WTC11 (cell line): ENCODE data around the gene SLC27A2. TPM values are rescaled to one million over a fixed set of nuclear protein-coding genes. Genes with fewer than 3 reads are reported as not detected.

Experiments used
- ATAC-seq: fragments of 200-7000 bp; cut with Tn5 transposase; 2 replicates; pipeline ENCODE4 v1.10.0; 2021; ENCODE audit warnings: mild to moderate bottlenecking, moderate library complexity
- CTCF ChIA-PET: fragments of 300-600 bp; sonication (Branson Sonifier 250); formaldehyde crosslinking; loops from one replicate; lab custom pipeline; 2021; ENCODE audit warnings: antibody characterized with exemption; lab: Charles Lee
- POLR2A ChIA-PET: fragments of 350-600 bp; sonication (Branson Sonifier 250); formaldehyde crosslinking; loops from one replicate; lab custom pipeline; 2021; ENCODE audit warnings: antibody characterized with exemption; lab: Charles Lee
- DNase-seq: peaks from one replicate; pipeline ENCODE4 v3.0.0; 2021; ENCODE audit warnings: low spot score
- H3K27ac Mint-ChIP-seq: 2 replicates; pipeline ENCODE4 v1.8.0; 2021; ENCODE audit warnings: mixed read lengths
- H3K27me3 Mint-ChIP-seq: 2 replicates; pipeline ENCODE4 v1.8.0; 2021; ENCODE audit warnings: low read depth, mild to moderate bottlenecking, moderate library complexity, mixed read lengths
- H3K36me3 Mint-ChIP-seq: 2 replicates; pipeline ENCODE4 v1.8.0; 2021; ENCODE audit warnings: mixed read lengths
- H3K4me1 Mint-ChIP-seq: 2 replicates; pipeline ENCODE4 v1.8.0; 2022; ENCODE audit warnings: mixed read lengths
- H3K4me3 Mint-ChIP-seq: 2 replicates; pipeline ENCODE4 v1.8.0; 2021; ENCODE audit warnings: mild to moderate bottlenecking, moderate library complexity, mixed read lengths
- H3K9me3 Mint-ChIP-seq: 2 replicates; pipeline ENCODE4 v1.8.0; 2021; ENCODE audit warnings: mixed read lengths
- ATF3 ChIP-seq: sonication (generic); formaldehyde crosslinking; conservative IDR thresholded peaks from 2 replicates; pipeline ENCODE4 v1.8.1; 2022; ENCODE audit warnings: mild to moderate bottlenecking, missing genetic modification reagents
- CTCF ChIP-seq: fragments of 200-600 bp; IDR thresholded peaks from 2 replicates; pipeline ENCODE4 v1.8.0; 2022; ENCODE audit warnings: antibody characterized with exemption
- E2F4 ChIP-seq: sonication (generic); formaldehyde crosslinking; IDR thresholded peaks from 2 replicates; pipeline ENCODE4 v1.8.1; 2022; ENCODE audit warnings: low read depth, mild to moderate bottlenecking, moderate library complexity, missing genetic modification reagents, borderline replicate concordance
- ELF4 ChIP-seq: sonication (generic); formaldehyde crosslinking; IDR thresholded peaks from 2 replicates; pipeline ENCODE4 v1.8.1; 2022; ENCODE audit warnings: low read depth, mild to moderate bottlenecking, moderate library complexity, missing genetic modification reagents
- ESRRA ChIP-seq: sonication (generic); formaldehyde crosslinking; IDR thresholded peaks from 2 replicates; pipeline ENCODE4 v1.8.1; 2022; ENCODE audit warnings: mild to moderate bottlenecking, missing genetic modification reagents, borderline replicate concordance
- GABPB1 ChIP-seq: sonication (generic); formaldehyde crosslinking; IDR thresholded peaks from 2 replicates; pipeline ENCODE4 v1.8.1; 2023; ENCODE audit warnings: mild to moderate bottlenecking, missing genetic modification reagents
- HMGA2 ChIP-seq: fragments of 250-450 bp; sonication (Bioruptor Pico); IDR thresholded peaks from 2 replicates; pipeline ENCODE4 v1.4.0; 2021; ENCODE audit warnings: mild to moderate bottlenecking, moderate library complexity
- MYBL2 ChIP-seq: sonication (generic); formaldehyde crosslinking; IDR thresholded peaks from 2 replicates; pipeline ENCODE4 v1.8.1; 2023; ENCODE audit warnings: mild to moderate bottlenecking, moderate library complexity, missing genetic modification reagents
- NFATC4 ChIP-seq: fragments of 250-450 bp; sonication (Bioruptor Pico); IDR thresholded peaks from 2 replicates; pipeline ENCODE4 v1.9.0; 2021; ENCODE audit warnings: mild to moderate bottlenecking
- NFYB ChIP-seq: sonication (generic); formaldehyde crosslinking; conservative IDR thresholded peaks from 2 replicates; pipeline ENCODE4 v1.8.0; 2022; ENCODE audit warnings: low read depth, missing genetic modification reagents
- NR2C2 ChIP-seq: sonication (generic); formaldehyde crosslinking; IDR thresholded peaks from 2 replicates; pipeline ENCODE4 v1.8.0; 2022; ENCODE audit warnings: mild to moderate bottlenecking, missing genetic modification reagents
- NR3C1 ChIP-seq: sonication (generic); formaldehyde crosslinking; conservative IDR thresholded peaks from 2 replicates; pipeline ENCODE4 v1.8.1; 2023; ENCODE audit warnings: low read depth, mild to moderate bottlenecking, missing genetic modification reagents
- PRRX2 ChIP-seq: fragments of 250-450 bp; sonication (Bioruptor Pico); IDR thresholded peaks from 2 replicates; pipeline ENCODE4 v1.8.0; 2021; ENCODE audit warnings: mild to moderate bottlenecking
- TP53 ChIP-seq: sonication (generic); formaldehyde crosslinking; IDR thresholded peaks from 2 replicates; pipeline ENCODE4 v1.8.1; 2023; ENCODE audit warnings: mild to moderate bottlenecking, missing genetic modification reagents
- ZBTB21 ChIP-seq: sonication (generic); formaldehyde crosslinking; IDR thresholded peaks from 2 replicates; pipeline ENCODE4 v1.8.1; 2023; ENCODE audit warnings: mild to moderate bottlenecking, missing genetic modification reagents, borderline replicate concordance
- ZNF232 ChIP-seq: sonication (generic); formaldehyde crosslinking; IDR thresholded peaks from 2 replicates; pipeline ENCODE4 v1.8.0; 2022; ENCODE audit warnings: mild to moderate bottlenecking, missing genetic modification reagents
- ZSCAN18 ChIP-seq: fragments of 250-450 bp; sonication (Bioruptor Pico); IDR thresholded peaks from 2 replicates; pipeline ENCODE4 v2.1.2; 2022; ENCODE audit warnings: mild to moderate bottlenecking, moderate library complexity
- total RNA-seq: library from RNA; stranded (reverse); gene quantifications from 3 replicates; pipeline ENCODE4 v1.2.3, GENCODE V29; 2021
- TF ChIP-seq, protein P1 (sequence below): fragments of 250-450 bp; sonication (Bioruptor Pico); IDR thresholded peaks from 2 replicates; pipeline ENCODE4 v1.9.0; 2021; ENCODE audit warnings: mild to moderate bottlenecking
- TF ChIP-seq, protein P2 (sequence below): sonication (generic); formaldehyde crosslinking; IDR thresholded peaks from 2 replicates; pipeline ENCODE4 v1.8.0; 2023; ENCODE audit warnings: missing genetic modification reagents, mild to moderate bottlenecking, borderline replicate concordance

Gene SLC27A2
- total RNA-seq, 1 experiment from 2014 or later, result 3.0 TPM

DNA sequence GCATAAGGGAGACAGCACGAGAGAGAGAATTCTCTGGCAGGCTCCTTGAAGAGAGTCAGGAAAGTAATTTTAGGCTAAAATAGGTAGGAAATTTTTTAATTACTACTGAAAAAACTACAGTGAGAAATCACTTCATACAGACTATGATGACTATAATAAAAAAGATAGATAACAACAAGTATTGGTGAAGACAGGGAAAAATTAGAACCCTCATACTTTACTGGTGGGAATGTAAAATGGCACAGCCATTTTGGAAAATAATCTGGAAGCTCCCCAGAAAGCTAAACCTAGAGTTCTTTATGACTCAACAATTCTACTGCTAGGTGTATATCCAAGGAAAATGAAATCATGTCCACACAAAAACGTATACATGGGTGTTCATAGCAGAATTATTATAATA lies 85.6 kb downstream of the SLC27A2 start:
- no peak for ATAC-seq
- ChIA-PET POLR2A (no interaction called here), CTCF (no interaction called here)
- TF ChIP-seq, protein P1, sequence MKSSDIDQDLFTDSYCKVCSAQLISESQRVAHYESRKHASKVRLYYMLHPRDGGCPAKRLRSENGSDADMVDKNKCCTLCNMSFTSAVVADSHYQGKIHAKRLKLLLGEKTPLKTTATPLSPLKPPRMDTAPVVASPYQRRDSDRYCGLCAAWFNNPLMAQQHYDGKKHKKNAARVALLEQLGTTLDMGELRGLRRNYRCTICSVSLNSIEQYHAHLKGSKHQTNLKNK (CRISPR knock-in tag), result no peak
- TF ChIP-seq TP53 (CRISPR knock-in tag), result no peak
- TF ChIP-seq ATF3 (CRISPR knock-in tag), result no peak
- TF ChIP-seq MYBL2 (CRISPR knock-in tag), result no peak
- no peak for TF ChIP-seq ZSCAN18
- TF ChIP-seq ESRRA (CRISPR knock-in tag), result no peak
- no peak for TF ChIP-seq NFYB (CRISPR knock-in tag)
- TF ChIP-seq GABPB1 (CRISPR knock-in tag), result no peak
- no peak for TF ChIP-seq PRRX2 (CRISPR knock-in tag)
- no peak for TF ChIP-seq ELF4 (CRISPR knock-in tag)
- no peak for TF ChIP-seq NFATC4 (CRISPR knock-in tag)
- TF ChIP-seq HMGA2 (CRISPR knock-in tag), result no peak
- TF ChIP-seq E2F4, result no peak
- TF ChIP-seq CTCF, result no peak
- TF ChIP-seq, protein P2, sequence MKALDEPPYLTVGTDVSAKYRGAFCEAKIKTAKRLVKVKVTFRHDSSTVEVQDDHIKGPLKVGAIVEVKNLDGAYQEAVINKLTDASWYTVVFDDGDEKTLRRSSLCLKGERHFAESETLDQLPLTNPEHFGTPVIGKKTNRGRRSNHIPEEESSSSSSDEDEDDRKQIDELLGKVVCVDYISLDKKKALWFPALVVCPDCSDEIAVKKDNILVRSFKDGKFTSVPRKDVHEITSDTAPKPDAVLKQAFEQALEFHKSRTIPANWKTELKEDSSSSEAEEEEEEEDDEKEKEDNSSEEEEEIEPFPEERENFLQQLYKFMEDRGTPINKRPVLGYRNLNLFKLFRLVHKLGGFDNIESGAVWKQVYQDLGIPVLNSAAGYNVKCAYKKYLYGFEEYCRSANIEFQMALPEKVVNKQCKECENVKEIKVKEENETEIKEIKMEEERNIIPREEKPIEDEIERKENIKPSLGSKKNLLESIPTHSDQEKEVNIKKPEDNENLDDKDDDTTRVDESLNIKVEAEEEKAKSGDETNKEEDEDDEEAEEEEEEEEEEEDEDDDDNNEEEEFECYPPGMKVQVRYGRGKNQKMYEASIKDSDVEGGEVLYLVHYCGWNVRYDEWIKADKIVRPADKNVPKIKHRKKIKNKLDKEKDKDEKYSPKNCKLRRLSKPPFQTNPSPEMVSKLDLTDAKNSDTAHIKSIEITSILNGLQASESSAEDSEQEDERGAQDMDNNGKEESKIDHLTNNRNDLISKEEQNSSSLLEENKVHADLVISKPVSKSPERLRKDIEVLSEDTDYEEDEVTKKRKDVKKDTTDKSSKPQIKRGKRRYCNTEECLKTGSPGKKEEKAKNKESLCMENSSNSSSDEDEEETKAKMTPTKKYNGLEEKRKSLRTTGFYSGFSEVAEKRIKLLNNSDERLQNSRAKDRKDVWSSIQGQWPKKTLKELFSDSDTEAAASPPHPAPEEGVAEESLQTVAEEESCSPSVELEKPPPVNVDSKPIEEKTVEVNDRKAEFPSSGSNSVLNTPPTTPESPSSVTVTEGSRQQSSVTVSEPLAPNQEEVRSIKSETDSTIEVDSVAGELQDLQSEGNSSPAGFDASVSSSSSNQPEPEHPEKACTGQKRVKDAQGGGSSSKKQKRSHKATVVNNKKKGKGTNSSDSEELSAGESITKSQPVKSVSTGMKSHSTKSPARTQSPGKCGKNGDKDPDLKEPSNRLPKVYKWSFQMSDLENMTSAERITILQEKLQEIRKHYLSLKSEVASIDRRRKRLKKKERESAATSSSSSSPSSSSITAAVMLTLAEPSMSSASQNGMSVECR (CRISPR knock-in tag), result no peak
- TF ChIP-seq NR3C1 (CRISPR knock-in tag), result no peak
- TF ChIP-seq NR2C2 (CRISPR knock-in tag), result no peak
- TF ChIP-seq ZBTB21 (CRISPR knock-in tag), result no peak
- TF ChIP-seq ZNF232 (CRISPR knock-in tag), result no peak
- no peaks in the 10 kb centered on the region for H3K36me3 Mint-ChIP-seq
- H3K9me3 Mint-ChIP-seq, result no peaks in the 10 kb centered on the region
- H3K27ac Mint-ChIP-seq, result no peak overlapping the region
- no peaks in the 10 kb centered on the region for H3K27me3 Mint-ChIP-seq
- DNase-seq, result no peak
- peaks cover 7% of the 10 kb centered on the region for H3K4me1 Mint-ChIP-seq
- H3K4me3 Mint-ChIP-seq, result no peak overlapping the region
